GM21515 (cell line): Measurements from ENCODE around the gene INHBE.

Experiments used
- ATAC-seq: cut with Tn5 transposase; IDR thresholded peaks from one replicate; pipeline ENCODE4 v1.9.1; 2021; ENCODE audit not compliant: unreplicated experiment

Gene INHBE

DNA sequence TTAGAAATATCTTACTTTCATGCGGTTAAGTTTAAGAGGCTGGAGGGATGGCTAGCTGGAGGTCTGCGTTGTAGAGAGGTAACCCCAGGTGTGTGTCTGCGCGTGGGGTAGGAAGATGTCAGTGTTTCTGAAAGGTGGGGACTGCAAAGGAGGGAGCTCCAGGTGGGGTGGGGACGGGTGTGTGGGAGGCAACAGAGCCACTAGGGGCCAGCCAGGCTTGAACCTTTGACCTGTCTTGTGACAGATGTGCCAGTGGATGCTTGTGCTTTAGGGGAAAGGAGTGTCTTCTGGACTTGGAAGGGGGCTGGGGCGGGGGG is 5.3 kb downstream of the INHBE start:
- no peak for ATAC-seq

DNA sequence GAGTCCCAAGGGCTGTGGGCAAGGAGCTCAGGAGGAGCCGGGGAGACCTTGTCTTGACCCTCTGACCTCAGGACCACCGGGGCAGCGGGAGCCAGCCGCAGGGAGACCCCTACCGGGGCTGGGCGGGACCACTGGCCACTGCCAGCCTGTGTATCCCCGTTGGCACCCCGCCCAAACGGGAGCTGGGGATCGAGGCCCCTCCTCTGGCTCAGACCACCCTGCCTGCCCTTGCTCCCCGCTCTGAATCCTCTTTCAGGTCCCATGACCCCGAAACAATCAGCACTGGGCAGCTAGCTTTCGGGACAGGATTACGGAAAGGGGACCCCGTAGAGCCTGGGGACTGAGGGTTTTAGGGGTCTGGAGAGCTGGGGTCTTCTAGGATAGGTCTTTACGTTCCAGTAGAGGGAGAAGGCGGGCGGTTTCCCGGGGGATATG is 5.8 kb downstream of the INHBE start:
- ATAC-seq, result no peak

DNA sequence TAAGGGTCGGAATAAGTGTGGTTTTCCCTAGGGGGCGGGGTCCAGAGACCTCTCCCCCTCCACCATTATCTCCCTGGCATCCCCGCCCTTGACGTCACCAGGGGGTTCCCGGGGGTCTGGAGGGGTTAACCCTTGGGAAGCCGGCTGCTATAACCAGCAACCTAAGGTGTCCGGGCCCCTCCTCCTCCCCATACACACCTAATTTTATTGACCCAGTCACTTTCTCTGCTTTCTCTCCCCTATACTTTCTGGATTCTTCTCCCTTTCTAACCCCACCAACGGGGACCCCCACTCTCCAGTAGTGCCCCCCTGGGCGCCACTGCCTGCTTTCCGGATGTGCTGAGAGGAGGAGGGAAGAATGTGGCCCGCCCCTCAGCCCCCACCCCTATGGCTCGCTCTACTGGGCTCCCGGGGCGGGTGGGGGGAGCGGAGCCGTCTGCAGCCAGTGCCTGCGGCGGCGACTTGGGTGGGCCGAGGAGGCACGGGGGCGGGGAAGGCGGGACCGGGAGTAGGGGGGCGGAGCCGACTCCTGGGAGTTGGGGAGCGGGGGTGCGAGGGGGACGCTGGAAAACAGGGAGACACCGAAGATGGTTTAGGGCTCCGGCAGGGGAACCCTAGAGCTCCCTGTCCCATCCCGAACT is 6.3 kb downstream of the INHBE start:
- ATAC-seq, result no peak

DNA sequence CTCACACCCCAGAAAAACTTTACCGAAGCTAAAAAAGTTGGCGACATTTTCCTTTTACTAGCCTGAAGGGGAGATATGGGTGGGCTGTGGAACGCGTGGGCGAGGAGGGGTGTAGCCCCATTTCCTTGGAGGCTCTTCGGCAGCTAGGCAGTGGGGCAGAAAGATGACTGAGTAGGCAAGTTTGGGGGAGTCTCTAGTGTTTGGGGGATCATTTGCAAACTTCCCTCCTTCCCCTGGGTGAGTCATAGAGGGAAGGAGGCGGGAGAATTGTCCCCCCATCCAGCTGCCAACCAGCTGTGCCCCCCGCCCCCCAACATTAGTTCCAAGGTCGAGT is 6.8 kb downstream of the INHBE start:
- ATAC-seq, result no peak

DNA sequence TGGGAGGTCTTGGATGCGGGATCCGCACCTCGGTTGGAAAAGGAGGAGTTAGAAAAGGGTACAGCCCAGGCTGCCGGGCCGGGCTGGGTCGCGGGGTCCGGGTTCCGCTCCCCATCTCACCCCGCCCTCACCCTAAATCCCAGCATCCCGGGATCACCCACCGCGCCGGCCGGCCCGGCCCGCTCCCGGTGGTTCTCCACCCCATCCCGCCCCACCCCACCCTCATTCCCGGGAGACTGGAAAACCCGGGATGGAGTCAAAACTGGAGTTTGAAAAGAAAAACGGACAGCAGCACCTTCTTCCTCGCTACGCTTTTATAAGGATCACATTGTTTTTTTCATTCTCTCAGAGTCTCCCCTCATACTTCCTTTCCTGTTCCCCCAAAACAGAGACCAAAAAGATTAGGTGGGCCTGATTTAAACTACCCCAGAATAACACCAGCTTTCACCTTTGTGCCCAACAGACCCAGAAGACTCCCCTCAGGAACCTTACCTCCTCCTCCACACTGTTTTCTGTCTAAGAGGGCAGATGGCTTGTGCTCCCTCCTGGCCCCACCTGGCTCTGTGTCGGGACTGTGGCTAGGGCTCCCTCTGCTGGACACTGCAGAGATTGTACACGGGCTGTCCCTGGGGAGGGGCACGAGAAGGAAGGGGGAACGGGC is 7.3 kb downstream of the INHBE start:
- ATAC-seq, result peak; percentile 67

DNA sequence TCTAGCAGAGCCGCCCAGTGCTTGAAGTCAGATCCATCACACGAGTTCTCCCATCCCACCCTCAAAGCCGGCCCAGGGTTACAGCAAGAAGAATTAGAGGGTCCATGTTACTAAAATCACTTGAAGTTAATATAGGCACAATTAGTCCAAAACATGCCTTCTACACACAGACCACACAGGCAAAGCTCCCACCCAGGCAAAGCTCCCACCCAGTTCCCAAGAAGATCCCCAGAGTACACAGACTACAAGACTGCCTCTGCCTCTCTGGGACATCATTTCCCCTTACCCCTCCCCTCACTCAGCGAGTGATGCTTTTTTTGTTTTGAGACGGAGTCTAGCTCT is 7.8 kb downstream of the INHBE start:
- ATAC-seq, result no peak

DNA sequence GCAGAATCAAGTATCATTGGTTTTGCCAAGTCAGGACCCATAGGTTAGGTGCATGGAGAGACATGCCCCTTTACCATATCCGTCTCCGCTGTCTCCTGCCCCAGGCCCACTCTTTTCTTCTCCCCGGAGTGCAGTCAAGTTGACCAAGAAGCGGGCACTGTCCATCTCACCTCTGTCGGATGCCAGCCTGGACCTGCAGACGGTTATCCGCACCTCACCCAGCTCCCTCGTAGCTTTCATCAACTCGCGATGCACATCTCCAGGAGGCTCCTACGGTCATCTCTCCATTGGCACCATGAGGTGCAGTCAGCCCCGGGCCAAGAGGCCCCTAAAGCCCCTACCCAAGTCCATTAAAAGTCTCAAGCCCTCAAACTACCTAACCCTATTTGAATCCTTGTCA is 9.5 kb downstream of the INHBE start:
- no peak for ATAC-seq

DNA sequence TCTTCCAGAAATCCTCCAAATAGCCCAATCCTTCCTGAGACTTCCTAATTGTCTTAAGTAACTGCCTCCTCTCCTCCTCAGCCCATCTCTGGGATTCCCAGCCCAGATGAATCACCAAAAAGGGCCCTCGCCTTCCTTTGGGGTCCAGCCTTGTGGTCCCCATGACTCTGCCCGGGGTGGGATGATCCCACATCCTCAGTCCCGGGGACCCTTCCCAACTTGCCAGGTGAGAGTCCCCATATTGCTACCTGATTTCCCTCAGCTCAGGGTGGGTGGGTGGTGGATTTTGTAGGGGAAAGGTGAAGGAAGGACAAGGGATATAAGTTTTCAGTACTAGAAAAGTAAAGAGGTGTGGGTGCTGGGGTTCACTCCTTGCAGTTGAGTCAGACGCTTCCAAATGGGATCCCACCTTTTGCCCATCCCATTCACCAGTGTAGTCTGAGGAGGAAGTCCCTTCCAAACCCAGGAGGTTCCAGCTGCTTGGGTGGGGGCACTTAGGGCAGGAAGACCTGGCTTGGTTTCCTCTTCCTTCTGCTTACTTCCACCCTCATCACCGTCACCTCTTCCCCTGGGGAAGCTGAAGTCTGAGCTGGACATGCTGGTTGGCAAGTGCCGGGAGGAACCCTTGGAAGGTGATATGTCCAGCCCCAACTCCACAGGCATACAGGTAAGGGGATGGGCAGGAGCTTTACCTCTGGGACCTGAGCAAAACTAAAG is 10.1 kb downstream of the INHBE start:
- no peak for ATAC-seq

DNA sequence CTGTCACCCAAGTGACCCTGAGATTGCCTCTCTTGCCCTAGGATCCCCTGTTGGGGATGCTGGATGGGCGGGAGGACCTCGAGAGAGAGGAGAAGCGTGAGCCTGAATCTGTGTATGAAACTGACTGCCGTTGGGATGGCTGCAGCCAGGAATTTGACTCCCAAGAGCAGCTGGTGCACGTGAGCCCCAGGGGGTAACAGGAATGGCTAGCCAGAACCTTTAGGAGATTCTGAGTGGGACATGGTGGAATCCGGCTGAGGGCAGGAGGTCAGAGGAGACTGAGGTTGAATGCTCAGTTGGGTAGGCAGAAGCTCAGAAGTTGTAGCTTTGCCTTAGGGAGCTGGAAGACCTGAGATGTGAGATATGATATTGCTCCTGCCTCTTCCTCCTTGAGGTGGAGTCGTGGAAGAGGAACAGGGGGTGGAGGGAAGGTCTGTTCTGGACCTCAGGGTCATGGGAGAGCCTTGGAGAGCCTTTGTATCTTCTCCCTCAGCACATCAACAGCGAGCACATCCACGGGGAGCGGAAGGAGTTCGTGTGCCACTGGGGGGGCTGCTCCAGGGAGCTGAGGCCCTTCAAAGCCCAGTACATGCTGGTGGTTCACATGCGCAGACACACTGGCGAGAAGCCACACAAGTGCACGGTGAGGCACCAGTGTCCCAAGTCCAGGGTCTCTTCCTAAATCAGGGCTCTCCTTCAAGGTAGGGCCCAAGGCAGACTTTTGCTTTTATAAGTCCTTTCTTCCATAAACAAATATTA is 10.8 kb downstream of the INHBE start:
- no peak for ATAC-seq

DNA sequence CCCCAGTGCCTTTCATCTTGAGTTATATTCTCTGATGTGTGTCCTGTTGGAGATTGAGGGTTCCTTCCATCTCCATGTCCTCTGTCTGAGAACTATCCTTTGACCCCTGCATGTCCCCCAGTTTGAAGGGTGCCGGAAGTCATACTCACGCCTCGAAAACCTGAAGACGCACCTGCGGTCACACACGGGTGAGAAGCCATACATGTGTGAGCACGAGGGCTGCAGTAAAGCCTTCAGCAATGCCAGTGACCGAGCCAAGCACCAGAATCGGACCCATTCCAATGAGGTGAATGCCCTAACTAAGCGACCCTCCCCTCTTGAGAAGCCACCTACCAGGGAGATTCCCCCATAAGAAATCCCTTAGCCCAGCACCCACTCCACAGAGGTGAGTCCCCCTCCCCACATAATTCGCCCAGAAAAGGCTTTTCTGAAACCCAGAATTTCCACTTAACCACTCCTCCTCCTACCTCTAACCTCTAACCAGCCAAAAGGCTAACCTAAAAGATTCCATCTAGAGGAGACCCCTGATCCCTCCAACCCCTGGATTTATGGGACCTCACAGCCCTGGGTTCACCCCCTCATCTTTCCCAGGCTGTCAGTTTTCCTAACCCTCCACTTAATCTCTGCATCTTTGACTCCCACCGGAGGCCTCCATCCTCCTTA is 12.2 kb downstream of the INHBE start:
- no peak for ATAC-seq

DNA sequence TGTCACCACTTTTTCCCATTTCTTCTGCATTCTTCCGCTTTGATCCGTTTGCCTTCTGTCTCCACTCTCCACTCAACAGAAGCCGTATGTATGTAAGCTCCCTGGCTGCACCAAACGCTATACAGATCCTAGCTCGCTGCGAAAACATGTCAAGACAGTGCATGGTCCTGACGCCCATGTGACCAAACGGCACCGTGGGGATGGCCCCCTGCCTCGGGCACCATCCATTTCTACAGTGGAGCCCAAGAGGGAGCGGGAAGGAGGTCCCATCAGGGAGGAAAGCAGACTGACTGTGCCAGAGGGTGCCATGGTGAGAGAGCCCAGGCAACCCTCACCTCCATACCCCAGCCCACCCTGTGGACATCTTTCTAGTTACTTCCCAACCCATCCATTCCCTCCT is 12.8 kb downstream of the INHBE start:
- ATAC-seq, result no peak

DNA sequence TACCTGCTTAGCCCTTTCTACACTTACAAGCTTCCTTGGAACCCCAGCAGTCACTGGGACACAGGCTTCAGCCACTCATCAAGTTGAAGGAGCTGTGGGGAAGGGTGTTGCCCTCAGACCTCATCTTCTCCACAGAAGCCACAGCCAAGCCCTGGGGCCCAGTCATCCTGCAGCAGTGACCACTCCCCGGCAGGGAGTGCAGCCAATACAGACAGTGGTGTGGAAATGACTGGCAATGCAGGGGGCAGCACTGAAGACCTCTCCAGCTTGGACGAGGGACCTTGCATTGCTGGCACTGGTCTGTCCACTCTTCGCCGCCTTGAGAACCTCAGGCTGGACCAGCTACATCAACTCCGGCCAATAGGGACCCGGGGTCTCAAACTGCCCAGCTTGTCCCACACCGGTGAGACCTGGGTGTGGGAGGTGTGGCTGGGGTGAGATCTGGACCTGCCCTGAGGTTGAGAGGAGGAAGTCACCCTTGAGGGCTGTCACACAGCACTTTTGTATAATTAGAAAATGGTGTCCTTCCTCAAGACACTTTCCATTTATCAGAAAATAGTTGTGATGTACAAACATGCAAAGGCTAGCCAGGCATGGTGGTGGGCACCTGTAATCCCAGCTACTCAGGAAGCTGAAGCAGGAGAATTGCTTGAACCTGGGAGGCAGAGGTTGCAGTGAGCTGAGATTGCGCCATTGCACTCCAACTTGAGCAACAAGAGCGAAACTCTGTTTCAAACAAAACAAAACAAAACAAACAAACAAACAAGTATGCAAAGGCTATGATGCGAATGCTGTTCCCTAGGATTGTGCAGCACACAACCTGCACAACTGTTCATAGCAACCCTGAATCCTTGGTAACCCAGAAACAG is 14.4 kb downstream of the INHBE start:
- no peak for ATAC-seq

DNA sequence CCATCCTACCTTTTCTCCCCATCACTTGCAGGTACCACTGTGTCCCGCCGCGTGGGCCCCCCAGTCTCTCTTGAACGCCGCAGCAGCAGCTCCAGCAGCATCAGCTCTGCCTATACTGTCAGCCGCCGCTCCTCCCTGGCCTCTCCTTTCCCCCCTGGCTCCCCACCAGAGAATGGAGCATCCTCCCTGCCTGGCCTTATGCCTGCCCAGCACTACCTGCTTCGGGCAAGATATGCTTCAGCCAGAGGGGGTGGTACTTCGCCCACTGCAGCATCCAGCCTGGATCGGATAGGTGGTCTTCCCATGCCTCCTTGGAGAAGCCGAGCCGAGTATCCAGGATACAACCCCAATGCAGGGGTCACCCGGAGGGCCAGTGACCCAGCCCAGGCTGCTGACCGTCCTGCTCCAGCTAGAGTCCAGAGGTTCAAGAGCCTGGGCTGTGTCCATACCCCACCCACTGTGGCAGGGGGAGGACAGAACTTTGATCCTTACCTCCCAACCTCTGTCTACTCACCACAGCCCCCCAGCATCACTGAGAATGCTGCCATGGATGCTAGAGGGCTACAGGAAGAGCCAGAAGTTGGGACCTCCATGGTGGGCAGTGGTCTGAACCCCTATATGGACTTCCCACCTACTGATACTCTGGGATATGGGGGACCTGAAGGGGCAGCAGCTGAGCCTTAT is 15.3 kb downstream of the INHBE start:
- no peak for ATAC-seq

DNA sequence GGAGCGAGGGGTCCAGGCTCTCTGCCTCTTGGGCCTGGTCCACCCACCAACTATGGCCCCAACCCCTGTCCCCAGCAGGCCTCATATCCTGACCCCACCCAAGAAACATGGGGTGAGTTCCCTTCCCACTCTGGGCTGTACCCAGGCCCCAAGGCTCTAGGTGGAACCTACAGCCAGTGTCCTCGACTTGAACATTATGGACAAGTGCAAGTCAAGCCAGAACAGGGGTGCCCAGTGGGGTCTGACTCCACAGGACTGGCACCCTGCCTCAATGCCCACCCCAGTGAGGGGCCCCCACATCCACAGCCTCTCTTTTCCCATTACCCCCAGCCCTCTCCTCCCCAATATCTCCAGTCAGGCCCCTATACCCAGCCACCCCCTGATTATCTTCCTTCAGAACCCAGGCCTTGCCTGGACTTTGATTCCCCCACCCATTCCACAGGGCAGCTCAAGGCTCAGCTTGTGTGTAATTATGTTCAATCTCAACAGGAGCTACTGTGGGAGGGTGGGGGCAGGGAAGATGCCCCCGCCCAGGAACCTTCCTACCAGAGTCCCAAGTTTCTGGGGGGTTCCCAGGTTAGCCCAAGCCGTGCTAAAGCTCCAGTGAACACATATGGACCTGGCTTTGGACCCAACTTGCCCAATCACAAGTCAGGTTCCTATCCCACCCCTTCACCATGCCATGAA is 16.0 kb downstream of the INHBE start:
- ATAC-seq, result no peak

DNA sequence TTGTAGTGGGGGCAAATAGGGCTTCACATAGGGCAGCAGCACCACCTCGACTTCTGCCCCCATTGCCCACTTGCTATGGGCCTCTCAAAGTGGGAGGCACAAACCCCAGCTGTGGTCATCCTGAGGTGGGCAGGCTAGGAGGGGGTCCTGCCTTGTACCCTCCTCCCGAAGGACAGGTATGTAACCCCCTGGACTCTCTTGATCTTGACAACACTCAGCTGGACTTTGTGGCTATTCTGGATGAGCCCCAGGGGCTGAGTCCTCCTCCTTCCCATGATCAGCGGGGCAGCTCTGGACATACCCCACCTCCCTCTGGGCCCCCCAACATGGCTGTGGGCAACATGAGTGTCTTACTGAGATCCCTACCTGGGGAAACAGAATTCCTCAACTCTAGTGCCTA is 16.6 kb downstream of the INHBE start:
- ATAC-seq, result no peak

DNA sequence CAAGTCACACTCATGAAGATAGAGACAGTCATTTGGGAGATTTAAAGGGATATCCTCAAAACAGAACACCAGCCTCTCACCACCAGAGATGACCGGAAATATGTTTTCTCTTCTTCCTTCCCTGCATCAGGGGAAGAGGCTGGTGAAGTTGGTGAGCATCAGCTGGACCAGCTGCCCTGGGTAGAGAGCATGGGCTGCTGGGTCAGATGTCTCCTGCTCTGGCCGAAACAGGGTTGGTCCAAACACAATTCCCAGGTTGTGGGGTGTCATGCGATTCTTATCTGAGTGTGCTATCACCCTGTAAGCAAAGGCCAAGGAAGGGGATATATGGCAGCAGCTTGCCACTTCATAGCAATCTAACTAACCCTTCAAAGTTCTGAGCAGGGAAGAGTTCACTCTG is 17.3 kb downstream of the INHBE start:
- ATAC-seq, result no peak

DNA sequence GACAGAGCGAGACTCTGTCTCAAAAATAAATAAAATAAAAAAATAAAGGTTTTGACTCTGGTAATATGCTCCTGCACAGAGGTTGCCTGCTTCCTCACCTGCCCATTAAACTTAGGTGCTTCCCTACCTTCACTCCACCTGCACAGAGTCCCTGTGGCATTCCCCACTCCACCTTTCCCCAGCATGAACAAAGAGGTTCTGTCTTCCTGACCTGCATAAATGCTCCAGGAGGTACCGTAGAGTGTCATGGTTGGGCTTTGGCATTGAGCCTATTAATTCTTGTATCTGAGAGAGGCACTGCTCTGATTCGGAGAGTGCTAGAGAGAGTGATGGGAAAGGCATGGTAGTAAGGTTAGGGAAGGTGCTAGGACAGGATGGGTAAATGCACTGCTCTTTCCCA is 18.3 kb downstream of the INHBE start:
- no peak for ATAC-seq

DNA sequence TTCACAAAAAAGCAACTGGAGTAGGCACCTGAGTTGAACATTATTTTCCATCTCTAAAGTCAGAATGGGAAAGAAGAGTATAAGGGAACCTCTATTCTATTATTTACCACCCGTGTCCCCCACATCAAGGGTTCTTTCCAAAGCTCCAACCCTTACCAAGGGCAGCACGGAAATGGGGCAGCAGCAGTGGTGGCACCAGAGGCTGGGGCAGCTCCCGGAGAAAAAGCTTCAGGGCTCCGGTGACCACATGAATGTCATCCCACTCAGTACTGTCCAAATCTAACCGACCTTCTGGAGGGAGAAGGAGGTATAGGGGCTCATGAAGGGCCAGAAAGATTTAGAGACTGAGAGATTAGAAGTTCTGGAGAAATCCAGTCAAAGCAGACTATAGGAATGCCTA is 18.8 kb downstream of the INHBE start:
- no peak for ATAC-seq

DNA sequence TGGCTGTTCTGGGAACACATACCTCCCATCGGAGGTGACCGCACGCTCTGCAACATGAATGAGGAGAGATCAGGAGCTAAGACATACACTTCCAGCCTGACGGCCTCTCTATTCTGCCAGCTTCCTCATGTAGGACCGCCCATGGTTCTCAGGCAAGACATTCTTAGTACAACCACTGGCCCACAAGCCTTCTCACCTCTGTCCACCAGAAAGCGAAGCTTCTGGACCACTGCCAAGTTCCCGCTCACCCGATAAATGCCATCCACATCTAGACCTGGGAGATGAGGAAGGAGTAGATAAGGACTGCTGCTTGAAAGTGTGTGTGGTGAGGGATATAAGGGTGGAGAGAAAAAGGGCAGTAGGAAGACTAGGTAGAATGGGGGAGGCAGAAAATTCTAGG is 19.3 kb downstream of the INHBE start:
- no peak for ATAC-seq

DNA sequence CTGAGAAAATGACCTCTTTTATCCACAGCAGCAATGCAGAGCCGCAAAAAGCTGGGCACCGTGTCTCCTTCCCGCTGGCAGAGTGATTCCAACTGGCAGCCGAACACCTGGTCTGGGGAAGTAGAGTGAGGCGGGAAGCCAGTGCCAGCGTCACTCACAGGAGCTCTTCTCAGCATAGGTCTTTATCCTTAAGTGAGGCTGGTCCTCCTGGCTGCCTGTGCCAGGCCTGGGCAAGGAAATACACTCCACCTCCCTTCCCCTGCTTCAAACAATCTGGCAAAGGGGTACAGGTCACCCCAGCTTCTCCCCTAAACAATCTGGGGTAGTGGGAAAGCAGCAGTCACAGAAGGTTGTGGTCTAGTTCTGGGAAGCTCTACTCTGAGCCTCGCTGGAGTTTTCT is 19.8 kb downstream of the INHBE start:
- no peak for ATAC-seq
